GM15510 (cell line): ENCODE data around the gene SEH1L.

Experiments
- POLR2A ChIP-seq: IDR thresholded peaks from 3 replicates; pipeline ENCODE4 v1.6.1; 2011; ENCODE audit warnings: borderline replicate concordance; ENCODE audit not compliant: insufficient read length; ENCODE audit errors: extremely low read depth

Gene SEH1L

DNA sequence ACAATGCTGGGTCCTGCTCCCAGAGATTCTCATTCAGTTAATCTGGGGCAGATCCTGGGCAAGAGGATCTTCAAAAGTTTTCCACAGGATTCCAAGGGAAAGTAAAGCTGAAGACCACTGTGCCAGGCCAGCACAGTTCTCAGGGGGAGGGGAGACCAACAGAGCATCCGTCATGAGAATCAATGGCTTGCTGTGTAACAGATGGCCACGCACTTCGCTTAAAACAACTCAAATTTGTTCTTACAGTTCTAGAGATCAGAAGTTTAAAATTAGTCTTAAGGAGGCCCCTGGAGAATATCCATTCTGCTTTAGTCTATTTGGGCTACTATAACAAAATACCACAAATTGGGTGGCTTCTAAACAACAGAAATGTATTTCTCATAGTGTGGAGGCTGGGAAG, 17.4 kb upstream of the SEH1L start:
- no peak for TF ChIP-seq POLR2A

DNA sequence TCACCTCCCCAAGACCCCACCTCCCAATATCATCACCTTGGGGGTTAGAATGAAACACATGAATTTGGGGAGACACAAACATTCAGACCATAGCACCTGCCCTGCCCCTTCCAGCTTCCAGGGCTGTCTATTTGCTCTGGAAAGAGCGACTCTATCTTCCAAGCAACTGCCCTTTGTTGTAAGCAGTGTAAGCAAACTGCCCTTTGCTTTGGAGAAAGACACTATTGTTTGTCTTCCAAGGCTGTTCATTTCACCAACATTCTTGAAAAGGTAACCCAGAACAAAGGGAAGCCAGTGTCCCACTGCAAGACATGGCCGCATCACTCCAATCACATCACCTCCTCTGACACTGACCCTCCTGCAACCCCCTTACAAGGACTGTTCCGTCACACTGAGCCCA, 16.9 kb upstream of the SEH1L start:
- no peak for TF ChIP-seq POLR2A

DNA sequence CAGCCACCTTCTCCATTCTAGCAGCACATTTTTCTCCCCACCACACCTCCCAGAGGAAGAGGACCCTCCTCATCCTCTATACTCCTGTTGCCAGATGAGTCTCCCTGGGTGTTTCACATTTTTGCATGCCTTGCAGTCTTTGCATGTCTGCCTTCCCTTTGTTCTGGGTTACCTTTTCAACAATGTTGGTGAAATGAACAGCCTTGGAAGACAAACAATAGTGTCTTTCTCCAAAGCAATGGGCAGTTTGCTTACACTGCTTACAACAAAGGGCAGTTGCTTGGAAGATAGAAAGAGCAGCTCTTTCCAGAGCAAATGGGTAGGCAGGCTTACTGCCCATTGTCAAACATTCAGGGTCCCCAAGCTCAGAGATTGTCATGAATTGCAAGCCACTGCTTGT, 14.5 kb upstream of the SEH1L start:
- TF ChIP-seq POLR2A: no peak

DNA sequence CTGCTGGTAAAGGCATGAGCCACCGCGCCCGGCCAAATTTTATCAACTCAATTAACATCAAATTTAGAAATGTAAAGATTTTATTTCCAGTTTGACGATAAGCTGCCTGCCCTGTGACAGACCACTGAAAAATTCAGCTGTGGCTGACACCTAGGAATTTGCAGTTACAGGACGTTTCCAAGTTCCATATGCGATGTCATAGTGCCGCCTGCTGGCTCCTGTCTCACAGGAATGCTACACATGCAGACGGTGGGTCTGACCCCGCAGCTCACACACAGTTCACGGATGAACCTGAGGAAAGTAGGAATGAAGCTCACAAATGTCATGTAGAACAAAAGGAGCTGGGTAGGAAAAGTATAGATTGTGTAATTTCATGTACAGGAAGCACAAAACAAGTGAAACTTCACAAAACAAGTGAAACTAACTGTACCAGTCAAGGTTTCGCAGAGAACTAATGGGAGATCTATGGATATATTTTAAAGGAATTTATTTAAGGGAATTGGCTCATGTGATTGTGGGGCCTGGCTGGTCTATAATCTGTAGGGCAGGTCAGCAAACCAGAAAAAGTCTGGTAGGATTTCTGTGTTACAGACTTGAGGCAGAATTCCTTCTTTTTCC, 13.2 kb upstream of the SEH1L start:
- no peak for TF ChIP-seq POLR2A

DNA sequence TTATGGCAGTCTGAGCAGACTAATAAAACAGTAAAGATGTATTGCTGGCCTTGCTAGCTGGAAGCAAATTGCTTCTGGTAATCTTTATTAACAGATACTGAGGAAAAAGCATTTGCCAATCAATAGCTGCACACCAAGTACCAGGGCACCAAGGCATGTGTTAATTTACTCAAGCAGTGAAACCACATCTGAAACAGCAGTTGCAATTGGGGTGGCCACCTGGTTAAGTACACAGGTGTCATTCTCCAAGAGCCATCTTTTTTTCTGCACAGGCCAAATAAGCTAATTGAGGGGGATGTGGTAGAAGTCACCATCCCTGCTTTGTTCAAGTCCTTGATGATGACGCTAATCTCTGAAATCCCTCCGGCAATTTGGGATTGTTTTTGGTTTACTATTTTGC, 8.6 kb upstream of the SEH1L start:
- TF ChIP-seq POLR2A: no peak

DNA sequence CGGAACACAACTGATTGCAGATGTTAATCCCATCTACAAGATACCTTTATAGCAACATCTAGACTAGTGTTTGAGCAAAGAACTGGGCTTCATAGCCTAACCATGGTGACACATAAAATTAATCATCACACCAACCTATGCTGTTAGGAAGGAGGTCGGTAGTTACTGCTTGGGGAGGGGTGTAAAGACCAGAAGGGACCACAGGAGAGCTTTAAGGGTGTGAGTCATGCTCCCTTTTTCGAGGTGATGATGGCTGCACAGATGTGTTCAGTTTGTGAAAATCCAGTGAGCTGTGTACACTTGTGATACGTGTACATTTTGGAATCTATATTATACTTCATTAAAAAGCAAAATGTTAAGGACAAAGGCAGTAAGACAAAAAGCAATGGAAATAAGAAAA, 4.6 kb upstream of the SEH1L start:
- TF ChIP-seq POLR2A: no peak

DNA sequence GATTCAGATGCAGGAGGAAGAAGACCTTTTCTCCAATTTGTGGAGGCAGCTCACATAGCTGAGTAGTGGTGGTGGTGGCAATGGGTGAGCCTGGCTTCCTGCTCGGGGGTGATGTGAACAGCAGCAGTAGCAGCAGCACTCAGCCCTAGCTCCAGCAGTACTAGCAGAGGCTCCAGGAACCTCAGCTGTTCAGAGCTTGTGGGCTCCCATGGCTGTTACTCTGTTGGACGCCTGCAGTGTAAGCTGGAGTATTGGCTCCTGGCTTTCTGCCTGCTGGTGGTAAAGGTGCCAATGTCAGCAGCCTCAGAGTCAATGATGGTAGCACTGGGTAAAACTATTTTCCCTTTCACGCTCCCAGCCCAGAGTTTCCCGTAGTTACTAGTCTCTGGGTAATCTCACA, 3.1 kb upstream of the SEH1L start:
- TF ChIP-seq POLR2A: no peak

DNA sequence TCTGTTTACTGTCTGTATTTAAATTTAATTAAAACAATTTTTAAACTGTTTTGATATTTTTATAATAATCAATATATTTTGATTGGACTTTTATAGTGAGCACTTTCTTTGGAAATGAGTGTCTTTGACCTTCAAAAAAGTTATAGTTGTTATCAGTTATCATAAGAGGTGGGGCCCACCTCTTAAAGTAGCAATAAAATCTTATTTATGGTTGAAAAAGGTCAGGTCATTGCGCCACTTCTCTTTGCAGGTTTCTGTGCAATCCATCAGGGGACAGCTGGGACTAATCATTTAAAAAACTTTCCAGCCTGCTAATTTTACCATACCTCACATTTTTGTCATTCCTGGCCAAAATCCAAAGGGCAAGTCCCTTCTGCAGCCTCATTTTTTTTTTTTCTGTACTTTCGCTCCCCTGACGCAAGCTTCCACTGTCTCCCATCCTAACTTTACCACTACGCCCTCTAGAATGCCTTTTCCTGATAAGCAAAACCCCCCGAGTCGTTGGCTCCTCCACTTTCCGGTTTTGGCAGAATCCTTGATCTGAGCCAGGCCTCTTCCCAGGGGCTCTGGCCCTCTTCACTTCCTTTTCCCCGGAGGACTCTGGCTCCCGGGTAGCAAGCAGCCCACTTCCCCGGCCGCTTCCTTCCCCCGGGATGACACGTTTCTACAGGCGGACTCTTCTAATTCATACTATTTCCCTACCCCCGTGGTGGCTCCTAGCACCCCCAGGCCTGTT, 1.1 kb upstream of the SEH1L start:
- no peak for TF ChIP-seq POLR2A

DNA sequence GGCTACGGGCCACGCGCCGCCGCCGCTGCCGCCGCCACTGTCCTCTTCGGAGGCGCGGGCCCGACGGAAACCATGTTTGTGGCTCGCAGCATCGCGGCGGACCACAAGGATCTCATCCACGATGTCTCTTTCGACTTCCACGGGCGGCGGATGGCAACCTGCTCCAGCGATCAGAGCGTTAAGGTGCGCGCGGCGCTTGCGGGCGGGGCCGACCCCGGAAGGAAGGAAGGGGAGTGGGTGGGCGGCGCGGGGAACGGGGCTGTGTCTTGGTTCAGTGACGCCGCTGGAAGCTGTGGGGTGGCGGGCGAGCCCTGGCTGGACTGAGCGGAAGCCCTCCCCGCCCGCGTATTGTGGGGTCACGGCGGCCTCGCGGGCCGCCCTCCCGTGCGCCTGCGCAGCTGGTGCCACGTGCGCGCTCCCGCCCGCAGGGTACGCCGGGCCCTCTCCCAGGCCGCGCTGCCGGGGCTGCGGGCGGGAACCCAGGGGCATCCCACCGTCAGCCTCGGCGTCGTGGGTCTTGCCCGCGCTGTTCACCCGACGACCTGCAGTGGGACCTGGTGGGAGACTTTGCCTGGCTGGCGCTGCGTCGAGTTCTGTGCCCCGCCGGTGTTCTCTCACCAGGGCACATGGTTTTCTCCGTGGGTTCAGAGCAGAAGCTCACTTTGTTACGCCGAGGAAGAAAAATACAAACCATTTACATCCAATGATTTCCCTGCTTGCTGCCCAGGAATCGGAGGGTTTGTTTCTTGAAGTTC, 416 bp downstream of the SEH1L start:
- TF ChIP-seq POLR2A: peak; percentile 69

DNA sequence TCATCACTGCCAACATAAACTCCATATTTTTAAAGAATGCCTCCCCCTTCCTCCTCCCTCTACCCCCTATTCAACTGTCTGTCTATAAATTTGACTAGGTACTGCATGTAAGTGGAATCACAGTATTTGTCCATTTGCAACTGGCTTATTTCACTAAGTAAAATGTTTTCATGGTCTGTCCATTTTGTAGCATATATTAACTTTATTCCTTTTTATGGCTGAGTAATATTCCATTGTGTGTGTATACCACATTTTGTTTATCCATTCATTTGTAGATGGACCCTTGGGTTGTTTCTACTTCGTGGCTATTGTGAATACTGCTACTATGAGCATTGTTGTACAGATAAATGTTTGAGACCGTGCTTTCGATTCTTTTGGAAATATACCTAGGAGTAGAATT, 10.7 kb downstream of the SEH1L start:
- no peak for TF ChIP-seq POLR2A

DNA sequence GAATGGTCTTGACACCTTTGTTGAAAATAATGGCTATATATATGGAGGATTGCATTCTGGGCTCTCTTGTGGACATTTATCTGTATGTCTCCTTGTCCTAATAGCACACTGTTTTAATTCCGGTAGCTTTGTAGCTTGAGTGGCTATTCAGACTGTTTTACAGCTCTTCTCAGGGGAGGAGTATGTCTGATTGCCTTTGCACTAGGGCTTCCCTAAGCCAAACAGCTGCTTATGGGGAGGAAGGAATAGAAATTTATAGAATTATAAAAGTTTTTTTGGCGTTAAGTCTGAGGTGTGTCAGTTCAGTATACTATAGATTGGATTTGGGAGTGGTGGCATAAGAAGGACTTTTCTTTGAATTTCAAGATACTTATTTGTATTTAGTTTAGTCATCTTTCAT, 12.6 kb downstream of the SEH1L start:
- TF ChIP-seq POLR2A: no peak

DNA sequence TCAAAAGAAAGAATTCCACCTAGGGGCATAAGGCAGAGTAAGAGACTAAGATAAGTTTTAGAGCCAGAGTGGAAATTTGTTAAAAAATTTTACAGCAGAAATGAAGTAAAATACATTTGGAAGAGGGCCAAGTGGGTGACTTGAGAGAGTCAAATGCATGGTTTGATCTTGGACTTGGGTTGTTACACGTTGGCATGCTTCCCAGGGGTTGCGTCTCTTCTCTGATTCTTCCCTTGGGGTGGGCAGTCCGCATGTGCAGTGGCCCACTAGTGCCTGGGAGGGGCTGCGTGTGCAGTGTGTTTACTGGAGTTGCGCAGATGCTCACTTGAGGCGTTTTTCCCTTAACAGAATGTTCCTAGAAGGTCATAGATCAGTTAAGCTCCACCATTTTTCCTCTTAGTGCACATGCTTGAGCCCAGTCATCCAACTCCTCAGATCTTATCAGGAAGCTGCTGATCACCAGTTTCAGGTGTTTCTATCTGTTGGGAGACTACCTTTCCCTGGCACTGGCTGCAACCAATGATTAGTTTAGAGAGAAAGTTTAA, 13.1 kb downstream of the SEH1L start:
- no peak for TF ChIP-seq POLR2A

DNA sequence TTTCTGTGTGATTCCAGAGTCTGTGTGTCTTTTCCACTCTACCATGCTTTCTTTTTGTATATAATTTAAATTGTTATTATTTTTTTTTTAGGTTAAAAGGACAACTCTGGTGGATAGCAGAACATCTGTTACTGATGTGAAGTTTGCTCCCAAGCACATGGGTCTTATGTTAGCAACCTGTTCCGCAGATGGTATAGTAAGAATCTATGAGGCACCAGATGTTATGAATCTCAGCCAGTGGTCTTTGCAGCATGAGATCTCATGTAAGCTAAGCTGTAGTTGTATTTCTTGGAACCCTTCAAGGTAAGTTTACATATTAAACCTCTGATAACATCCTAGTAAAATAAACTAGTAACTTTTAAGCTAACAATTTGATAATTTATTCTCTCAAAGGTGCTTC, 15.3 kb downstream of the SEH1L start:
- TF ChIP-seq POLR2A: no peak

DNA sequence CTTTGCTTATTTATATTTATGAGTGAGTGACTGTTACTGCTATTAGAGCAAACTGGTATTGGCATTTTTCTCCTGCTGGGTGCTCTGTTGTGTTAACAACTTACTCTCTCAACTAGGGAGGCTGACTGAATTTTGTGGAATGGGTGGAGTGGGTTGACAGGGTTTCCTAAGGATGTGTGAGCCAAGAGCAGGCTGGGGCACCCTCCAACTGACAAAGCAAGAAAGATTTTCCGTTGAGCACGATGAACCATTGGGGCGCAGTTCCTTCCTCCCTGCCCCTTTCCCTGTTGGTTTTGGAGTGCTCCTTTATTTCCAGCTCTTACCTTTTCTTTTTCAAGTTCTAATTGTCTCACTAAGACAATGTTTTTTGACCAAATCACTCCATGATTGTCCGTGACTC, 20.3 kb downstream of the SEH1L start:
- TF ChIP-seq POLR2A: no peak

DNA sequence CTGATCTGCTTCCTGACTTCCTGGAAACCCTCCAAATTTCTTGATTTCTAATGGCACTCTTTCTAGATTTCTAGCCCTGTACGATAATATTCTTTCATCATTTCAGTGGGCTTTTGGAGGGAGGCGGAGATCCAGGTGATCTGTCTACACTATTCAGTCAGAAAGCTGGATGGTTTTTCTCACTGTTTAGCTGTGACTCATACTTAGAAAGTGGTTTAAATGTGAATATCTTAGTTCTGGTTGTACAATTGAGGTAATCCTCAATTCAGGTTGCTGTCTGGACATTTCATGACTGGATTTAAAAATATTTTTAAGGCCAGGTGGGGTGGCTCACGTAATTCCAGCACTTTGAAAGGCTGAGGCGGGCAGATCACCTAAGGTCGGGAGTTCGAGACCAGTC, 20.8 kb downstream of the SEH1L start:
- no peak for TF ChIP-seq POLR2A
